A549 (cell line): ENCODE measurements around the gene TIE1.

Source experiments
- EP300 ChIP-seq, 2 experiments: fragments of >200 bp; sonication (Bioruptor Twin); formaldehyde crosslinking; IDR thresholded peaks; 2 replicates in 1 of 2; 3 replicates in 1 of 2; pipeline ENCODE4 v1.6.1; 2016 to 2017
- HOXB5 ChIP-seq: fragments of 250-450 bp; sonication (Bioruptor Pico); IDR thresholded peaks from 2 replicates; pipeline ENCODE4 v1.5.0; 2020; ENCODE audit warnings: mild to moderate bottlenecking, moderate library complexity
- NR3C1 ChIP-seq: fragments of >200 bp; sonication (Bioruptor Twin); formaldehyde crosslinking; IDR thresholded peaks from 3 replicates; pipeline ENCODE4 v1.6.1; 2017
- RAD21 ChIP-seq, 2 experiments: fragments of >200 bp in 1 of 2; sonication (Bioruptor Twin) in 1 of 2; formaldehyde crosslinking in 1 of 2; IDR thresholded peaks in 1 of 2; conservative IDR thresholded peaks in 1 of 2; 2 replicates in 1 of 2; 3 replicates in 1 of 2; pipeline ENCODE4 v1.6.1; 2012 to 2018; ENCODE audit warnings: inconsistent platforms in 1 of 2
- TF ChIP-seq, protein P1 (sequence below): fragments of >200 bp; sonication (Bioruptor Twin); formaldehyde crosslinking; IDR thresholded peaks from 3 replicates; pipeline ENCODE4 v1.5.1; 2016
- TF ChIP-seq, protein P2 (sequence below): fragments of 450-650 bp; IDR thresholded peaks from 2 replicates; pipeline ENCODE4 v1.6.1; 2014; ENCODE audit warnings: antibody characterized with exemption
- TF ChIP-seq, protein P3 (sequence below): IDR thresholded peaks from 2 replicates; pipeline ENCODE4 v1.6.1; 2012; ENCODE audit warnings: low read depth, borderline replicate concordance
- TF ChIP-seq, protein P4 (sequence below): IDR thresholded peaks from 2 replicates; pipeline ENCODE4 v1.6.1; 2012

DNA sequence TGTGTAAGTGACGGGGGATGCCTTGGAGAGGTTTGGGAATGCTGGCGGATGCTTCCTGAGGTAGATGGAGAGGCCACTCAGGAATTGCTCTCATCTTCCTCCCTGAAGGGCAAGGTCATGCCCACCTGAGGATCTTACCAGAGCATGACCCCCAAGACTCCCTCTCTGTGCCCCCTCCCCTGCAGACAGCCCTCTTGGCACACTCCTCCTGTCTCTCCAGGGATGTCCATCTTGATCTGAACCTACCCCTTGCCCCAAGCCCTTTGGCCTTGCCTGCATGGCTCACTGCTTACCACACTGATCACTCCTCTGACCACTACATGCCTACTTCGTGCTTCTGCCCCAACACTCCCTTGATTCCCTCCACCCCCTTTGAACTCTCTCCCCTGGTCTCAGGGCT is 19.0 kb downstream of the TIE1 start:
- TF ChIP-seq, protein P1, sequence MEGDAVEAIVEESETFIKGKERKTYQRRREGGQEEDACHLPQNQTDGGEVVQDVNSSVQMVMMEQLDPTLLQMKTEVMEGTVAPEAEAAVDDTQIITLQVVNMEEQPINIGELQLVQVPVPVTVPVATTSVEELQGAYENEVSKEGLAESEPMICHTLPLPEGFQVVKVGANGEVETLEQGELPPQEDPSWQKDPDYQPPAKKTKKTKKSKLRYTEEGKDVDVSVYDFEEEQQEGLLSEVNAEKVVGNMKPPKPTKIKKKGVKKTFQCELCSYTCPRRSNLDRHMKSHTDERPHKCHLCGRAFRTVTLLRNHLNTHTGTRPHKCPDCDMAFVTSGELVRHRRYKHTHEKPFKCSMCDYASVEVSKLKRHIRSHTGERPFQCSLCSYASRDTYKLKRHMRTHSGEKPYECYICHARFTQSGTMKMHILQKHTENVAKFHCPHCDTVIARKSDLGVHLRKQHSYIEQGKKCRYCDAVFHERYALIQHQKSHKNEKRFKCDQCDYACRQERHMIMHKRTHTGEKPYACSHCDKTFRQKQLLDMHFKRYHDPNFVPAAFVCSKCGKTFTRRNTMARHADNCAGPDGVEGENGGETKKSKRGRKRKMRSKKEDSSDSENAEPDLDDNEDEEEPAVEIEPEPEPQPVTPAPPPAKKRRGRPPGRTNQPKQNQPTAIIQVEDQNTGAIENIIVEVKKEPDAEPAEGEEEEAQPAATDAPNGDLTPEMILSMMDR, result no peak
- no peak for TF ChIP-seq RAD21 (conservative IDR thresholded peaks at IDR 0.05 in 1 of 2, IDR thresholded peaks at IDR 0.05 in 1 of 2)
- no peak for TF ChIP-seq HOXB5 (CRISPR knock-in tag)
- no peak for TF ChIP-seq EP300 (IDR thresholded peaks at IDR 0.05)
- TF ChIP-seq, protein P2, sequence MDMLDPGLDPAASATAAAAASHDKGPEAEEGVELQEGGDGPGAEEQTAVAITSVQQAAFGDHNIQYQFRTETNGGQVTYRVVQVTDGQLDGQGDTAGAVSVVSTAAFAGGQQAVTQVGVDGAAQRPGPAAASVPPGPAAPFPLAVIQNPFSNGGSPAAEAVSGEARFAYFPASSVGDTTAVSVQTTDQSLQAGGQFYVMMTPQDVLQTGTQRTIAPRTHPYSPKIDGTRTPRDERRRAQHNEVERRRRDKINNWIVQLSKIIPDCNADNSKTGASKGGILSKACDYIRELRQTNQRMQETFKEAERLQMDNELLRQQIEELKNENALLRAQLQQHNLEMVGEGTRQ, result no peak
- TF ChIP-seq, protein P3, sequence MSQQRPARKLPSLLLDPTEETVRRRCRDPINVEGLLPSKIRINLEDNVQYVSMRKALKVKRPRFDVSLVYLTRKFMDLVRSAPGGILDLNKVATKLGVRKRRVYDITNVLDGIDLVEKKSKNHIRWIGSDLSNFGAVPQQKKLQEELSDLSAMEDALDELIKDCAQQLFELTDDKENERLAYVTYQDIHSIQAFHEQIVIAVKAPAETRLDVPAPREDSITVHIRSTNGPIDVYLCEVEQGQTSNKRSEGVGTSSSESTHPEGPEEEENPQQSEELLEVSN, result no peak
- TF ChIP-seq, protein P4, sequence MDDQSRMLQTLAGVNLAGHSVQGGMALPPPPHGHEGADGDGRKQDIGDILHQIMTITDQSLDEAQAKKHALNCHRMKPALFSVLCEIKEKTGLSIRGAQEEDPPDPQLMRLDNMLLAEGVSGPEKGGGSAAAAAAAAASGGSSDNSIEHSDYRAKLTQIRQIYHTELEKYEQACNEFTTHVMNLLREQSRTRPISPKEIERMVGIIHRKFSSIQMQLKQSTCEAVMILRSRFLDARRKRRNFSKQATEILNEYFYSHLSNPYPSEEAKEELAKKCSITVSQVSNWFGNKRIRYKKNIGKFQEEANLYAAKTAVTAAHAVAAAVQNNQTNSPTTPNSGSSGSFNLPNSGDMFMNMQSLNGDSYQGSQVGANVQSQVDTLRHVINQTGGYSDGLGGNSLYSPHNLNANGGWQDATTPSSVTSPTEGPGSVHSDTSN, result no peak
- TF ChIP-seq NR3C1, result no peak
